GM18868 (cell line): ENCODE results near the gene AFP.

Source experiments
- ATAC-seq: cut with Tn5 transposase; IDR thresholded peaks from one replicate; pipeline ENCODE4 v1.9.1; 2021; ENCODE audit warnings: mild to moderate bottlenecking, moderate library complexity; ENCODE audit not compliant: unreplicated experiment

The AFP gene

DNA sequence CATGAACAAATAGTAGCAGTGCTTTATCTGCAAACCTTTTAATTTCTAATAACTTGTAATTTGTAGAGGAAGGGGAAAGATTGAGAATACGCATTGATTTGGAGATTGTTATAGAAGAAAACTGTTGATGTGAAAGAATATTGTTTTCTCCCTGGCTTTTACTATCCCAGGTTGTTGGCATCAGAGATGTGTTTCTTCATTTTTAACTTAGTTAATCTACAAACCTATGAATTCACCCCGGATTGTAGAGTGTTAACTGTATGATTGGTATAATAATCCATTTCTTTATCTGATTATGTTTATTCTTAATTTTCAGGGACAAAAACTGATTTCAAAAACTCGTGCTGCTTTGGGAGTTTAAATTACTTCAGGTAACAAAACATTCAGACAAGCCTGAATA lies 18.9 kb downstream of the AFP start:
- ATAC-seq = no peak

DNA sequence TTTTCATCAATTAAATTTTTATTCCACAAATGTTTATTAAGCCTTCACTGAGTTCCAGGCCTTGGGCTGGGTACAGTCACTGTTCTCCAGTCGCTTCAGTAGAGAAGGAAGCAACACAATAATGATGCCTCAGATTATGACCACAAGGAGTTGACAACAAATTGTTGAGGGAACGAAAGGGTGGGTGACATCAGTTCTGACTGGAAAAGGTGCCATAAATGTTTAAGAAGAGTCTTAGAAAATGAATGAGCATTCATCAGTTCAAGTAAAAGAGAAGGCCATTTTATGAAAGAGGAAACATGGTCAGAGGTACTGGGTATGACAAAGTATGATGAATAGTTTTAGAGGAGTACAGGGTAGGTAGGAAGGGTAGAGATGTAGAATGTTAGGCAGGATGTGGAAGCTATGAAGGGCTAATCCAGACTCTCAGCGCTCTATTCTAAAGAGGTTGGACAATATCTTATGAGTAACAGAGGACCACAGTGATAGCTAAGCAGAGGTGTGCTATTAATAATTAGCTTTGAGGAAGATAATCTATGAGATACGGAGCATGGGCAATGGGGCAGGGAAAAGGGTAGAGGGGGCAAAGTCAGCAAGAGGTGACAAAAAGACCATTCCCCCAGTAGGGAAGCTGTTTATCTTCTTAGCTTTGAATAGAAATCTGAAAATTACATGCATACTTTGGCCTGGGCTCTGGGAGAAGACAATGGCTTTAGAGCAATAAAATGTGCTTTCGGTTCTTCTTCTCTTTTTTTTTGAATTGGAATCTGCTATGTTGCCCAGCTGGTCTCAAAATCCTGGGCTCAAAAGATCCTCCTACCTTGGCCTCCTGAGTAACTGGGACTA lies 20.4 kb downstream of the AFP start:
- ATAC-seq = no peak

DNA sequence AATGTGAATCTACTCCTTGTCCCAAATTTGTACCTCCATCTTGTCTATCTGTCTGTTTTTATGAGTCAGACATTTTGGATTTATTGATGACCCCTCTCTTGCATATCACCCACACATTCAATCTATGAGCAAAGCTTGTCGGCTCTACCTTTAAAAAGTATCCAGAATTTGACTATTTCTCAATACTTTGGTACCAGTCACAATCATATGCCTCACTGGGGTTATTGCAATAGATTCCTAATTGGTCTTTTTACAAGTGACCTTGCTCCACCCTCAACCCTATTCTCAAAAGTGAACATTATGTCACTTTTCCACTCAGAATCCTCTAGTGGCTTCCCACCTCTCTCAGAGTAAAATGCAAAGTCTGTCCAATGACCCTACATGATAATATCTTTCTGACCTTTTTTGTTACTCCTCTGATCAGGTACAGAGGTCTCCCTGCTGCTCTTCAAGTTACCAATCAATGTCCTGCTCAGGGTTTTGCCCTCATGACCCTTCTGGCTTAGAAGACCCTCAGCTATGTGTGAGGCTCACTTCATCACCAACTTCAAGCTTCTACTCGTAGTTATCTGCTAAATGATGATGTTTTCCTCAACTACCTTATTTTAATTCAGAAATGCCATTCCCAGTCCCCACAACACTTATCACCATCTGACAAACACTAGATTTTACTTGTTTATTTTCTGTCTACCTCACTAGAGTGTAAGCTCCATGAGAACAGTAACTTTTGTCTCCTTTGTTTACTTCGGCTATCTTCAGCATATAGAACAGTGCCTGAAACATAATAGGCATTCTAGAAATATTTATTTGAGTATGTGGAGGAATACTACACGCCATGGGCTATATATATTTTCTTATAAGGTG lies 22.4 kb downstream of the AFP start:
- no peak for ATAC-seq

DNA sequence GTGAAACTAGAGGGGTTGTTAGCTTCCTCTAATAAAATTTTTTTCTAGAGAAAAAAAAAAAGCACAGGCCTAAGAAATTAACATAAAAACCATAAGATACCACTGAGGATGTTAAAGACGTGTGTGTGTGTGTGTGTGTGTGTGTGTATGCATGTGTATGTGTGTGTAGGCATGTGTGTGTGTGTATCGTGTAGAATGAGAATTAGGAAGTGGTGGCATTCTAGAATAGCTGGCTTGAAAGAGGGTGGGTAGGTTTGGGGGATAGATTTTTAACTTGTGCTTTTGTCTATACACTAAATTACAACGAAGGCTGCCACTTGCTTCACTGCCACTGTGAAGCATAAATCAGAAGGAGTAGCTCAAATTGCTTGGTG lies 23.0 kb downstream of the AFP start:
- no peak for ATAC-seq

DNA sequence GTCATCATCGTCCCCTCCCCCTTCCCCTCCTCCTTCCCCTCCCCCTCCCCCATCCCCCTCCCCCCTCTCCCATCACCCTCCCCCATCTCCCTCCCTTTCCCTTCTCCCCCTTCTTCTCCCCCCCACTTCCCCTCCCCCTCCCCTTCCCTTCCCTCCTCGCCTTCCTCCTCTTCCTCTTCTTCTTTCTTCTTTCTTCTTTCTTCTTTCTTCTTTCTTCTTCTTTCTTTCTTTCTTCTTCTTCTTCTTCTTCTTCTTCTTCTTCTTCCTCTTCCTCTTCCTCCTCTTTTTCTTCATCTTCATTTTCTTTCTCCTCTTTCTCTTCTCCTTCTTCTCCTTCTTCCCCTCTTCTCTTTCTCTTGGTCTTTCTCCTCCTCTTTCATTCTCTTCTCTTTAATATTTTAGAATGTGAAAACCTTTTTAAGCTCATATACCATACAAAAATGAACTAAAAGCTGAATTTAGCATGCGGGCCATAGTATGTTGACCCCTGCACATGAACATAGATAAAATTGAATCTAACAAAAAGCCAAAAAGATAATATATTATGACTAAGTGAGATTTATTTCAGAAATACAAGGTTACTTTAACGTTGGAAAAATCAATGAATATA lies 25.0 kb downstream of the AFP start:
- no peak for ATAC-seq

DNA sequence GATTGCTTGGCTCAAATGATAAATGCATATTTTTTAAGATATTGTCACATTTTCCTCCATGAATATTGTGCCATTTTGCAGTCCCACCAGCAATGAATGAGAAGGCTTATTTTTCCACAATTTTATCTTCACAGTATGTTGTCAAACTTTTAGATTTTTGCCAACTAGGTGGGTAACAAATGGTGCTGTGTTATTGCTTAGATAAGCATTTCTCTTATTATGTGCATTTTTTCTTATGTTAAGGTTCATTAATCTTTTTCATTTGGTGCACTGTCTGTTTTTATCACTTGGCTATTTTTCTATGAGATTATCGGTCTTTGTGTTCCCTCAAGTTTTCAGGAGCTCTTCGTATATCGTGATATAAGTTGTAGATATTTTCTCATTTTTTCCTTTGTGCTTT lies 32.1 kb downstream of the AFP start:
- ATAC-seq = no peak

DNA sequence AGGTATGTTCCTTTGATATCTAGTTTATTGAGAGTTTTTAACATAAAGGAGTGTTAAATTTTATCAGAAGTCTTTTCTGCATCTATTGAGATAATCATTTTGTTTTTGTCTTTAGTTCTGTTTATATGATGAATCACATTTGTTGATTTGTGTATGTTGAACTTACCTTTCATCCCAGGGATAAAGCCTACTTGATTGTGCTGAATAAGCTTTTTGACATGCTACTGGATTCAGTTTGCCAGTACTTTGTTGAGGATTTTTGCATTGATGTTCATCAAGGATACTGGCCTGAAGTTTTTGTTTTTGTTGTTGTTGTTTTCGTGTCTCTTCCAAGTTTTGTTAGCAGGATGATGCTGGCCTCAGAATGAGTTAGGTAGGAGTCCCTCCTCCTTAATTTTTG lies 34.7 kb downstream of the AFP start:
- ATAC-seq = no peak

DNA sequence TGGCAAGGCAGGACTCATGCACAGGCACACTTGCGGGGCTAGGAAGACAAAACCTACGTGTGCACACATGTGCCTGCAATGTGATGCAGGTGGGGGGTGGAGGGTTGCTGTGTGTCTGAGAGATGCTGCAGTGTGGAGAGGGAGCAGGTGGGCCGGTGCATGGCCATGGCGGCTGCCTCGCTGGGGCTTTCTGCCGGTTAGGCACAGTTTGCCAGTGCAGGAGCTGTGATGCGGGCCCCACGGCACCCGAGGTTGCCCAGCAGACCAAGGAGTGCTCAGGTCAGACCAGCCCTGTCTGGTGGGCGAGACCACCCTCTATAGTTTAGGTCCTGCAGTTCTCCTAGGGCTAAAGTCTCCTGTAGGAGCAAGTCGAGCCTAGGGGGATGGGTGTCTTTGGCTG lies 41.2 kb downstream of the AFP start:
- no peak for ATAC-seq

DNA sequence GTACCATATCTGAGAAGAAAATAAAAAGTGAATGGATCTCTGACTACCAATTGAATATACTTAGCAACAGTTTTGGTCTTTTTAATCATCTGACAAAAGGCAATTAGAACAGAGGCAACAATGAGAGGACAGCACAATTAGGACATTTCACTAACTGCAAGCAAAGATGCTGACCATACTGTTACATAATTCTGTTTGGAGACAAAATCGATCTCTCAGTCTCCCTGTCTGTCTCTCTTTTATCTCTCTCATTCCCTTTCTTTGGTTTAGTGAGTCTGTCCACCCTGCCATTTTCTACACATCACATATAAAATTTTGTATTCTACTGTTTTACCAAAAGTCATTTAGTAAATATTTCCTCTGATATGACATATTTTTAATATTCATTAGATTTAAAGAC lies 43.3 kb downstream of the AFP start:
- no peak for ATAC-seq

DNA sequence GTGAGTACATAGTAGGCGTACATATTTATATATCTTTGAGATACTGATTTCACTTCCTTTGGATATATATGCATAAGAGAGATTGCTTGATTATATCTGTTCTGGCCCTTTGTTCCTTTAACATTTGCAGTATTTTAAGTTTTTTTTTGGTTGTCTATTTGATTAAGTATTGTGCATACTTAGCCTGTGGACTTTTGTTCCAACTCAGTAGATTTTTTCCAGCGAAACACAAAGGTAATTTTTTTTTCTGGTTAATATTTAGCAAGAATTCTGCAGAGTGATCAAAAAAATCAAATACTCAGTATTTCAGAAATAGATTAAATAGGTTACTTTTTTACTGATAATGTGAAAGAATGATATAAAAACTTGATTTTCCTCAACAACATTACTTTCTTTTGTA lies 45.3 kb downstream of the AFP start, which contains the start of gene AFM:
Gene AFM, plus strand, starts transcription at position 388 of the 400 bp plus-strand sequence. CDS start 31 bp downstream, outside the sequence.
- ATAC-seq = no peak

DNA sequence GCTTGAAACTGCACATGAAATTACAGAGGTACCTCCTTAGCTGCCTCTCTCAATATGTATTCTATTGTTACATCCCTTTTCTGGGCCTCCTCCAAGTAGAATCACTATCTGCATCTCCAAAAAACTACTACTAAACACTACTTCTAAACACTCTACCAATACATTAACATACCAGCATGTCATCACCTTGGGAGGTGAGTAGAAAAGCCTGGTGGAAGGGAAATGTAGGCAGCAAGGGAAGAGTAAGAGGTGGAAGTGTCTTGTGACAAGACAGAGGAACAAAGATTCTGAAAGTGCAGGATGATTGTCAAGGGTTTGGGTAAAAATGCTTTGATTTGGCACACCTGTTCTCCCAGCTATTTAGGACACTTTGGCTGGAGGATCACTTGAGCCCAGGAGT lies 49.1 kb downstream of the AFP start:
- no peak for ATAC-seq

DNA sequence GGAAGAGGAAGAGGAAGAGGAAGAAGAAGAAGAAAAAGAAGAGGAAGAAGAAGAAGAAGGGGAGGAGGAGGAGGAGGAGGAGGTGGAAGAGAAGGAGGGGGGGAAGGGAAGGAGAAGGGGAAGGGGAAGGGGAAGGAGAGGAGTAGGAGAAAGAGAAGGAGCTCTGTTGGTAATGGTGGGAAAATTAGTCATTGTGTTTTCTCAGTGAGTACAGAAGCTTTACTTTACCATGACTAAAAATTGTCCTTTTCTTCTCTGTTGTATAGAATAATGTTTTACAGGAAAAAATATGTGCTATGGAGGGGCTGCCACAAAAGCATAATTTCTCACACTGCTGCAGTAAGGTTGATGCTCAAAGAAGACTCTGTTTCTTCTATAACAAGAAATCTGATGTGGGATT lies 49.6 kb downstream of the AFP start:
- no peak for ATAC-seq

DNA sequence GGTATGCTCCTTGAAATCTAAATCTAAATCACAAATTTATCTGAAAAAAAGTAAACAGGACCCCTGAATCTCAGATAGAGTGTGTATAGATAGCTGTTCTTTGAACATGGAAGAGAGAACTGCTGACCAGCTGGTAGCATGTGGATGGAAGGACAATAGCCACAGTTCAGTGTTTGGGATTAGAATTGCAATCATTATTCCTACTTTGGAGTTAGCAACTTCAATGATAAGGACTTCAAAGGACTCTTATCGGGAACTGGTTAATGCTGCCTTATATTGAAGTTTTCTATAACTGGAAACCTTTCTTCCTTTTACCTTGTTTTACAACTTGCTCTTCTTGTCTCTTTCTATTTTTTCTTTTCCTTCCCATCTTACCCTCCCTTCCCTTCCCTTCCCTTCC lies 50.5 kb downstream of the AFP start:
- ATAC-seq = no peak

DNA sequence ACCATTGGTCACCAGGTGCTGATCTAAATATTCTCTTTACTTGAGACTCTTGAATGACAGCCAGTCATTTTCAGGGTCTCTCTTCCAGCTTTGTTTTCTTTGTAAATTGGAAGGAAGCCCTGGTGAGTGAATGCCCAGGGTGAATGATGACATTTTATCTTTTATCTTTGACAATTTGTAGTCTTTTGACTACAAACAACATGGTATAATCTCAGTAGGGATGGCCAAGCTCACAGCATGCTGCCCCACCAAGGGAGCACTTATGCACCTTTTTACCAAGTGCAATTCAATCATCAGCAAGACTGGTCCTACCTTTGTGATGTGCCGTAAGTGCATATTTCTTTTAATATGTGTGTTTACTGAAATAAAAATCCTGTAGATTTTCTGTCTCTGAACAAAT lies 51.2 kb downstream of the AFP start:
- ATAC-seq = no peak

DNA sequence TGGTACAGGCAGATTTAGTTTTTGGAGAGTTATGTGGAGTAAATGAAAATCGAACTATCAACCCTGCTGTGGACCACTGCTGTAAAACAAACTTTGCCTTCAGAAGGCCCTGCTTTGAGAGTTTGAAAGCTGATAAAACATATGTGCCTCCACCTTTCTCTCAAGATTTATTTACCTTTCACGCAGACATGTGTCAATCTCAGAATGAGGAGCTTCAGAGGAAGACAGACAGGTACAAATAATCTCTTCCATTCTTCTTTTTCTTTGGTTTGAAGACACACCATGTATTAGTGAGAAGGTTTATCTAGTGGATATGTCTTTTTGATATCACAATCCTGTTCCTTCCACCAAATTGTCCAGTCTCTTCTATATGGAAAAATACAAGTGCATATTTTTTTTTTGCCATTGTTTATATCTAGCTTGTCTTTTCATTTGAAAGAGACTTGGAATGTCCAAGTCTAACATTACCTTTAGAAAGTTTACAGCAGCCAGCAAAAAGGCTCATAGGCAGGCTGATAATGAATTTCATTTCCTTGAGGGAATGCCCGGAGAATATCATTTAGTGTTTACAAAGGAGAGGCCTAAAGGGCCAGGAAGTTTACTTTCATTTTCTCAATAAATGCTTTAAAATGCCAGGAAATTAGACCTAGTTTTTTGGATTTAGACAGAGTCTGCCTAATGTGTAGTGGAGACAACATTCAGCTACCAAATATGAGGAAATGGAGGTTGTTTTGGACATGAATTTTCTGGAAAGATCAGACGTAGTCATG lies 64.2 kb downstream of the AFP start:
- no peak for ATAC-seq

DNA sequence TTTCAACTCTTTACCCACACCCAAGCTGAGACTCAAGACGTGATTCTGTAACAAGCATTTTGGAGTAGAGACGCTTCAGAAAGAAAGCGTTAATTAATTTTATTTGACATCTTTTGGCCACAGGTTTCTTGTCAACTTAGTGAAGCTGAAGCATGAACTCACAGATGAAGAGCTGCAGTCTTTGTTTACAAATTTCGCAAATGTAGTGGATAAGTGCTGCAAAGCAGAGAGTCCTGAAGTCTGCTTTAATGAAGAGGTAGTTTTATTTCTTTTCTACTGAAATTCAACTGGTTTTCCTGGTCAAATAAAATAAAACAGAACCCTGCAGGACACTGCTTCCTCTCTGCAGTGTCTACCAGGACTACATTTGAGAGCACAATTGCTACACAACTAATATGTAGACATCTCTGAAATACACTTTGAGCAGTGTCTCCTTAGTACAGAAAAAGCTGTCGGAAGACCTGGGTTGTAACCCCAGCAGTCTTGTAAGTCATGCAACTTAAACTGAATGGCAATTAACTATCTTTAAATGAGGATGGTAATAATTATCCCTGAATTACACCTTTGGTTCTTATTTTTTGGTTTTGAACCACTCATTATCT lies 65.7 kb downstream of the AFP start:
- no peak for ATAC-seq

DNA sequence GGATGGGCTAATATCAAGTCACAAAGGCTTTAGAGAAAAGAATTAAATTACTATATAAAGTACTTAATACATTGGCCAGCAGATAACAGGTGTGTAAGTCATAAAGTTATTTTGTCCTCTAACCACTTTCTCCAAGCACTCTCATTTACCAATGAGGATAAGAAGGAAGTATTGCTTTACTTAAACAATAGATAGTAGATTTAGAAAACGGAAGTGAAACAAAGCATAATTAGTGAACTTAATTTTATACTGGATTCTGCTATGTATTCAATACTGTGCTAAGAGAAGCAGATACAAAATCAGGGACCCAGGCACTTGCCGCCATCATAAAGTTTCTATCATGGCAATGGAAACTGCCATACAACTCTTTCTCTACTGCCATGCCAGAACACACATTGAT lies 69.5 kb downstream of the AFP start:
- no peak for ATAC-seq
